DND-41 (cell line): ENCODE data around the gene ANK3.

Experiments
- ATAC-seq: fragments of 200-7000 bp; cut with Tn5 transposase; 3 replicates; pipeline ENCODE4 v1.9.1; 2021; ENCODE audit warnings: low read depth; ENCODE audit not compliant: insufficient read depth
- DNase-seq: peaks from one replicate; pipeline ENCODE4 v3.0.0-alpha.2; 2020
- H2AFZ ChIP-seq: 2 replicates; pipeline ENCODE4 v1.6.0; 2012; ENCODE audit warnings: low read depth, low read length
- H3K27ac ChIP-seq: 2 replicates; pipeline ENCODE4 v1.5.1; 2012; ENCODE audit warnings: low read length, inconsistent platforms
- H3K27me3 ChIP-seq: fragments of 200-600 bp; sonication (generic); 2 replicates; pipeline ENCODE4 v1.6.0; 2012; ENCODE audit warnings: low read length, mild to moderate bottlenecking, inconsistent platforms; ENCODE audit not compliant: insufficient read depth, poor library complexity
- H3K36me3 ChIP-seq: 2 replicates; pipeline ENCODE4 v1.5.1; 2012; ENCODE audit warnings: low read length, inconsistent platforms; ENCODE audit not compliant: insufficient read depth
- H3K4me1 ChIP-seq: 2 replicates; pipeline ENCODE4 v1.5.1; 2012; ENCODE audit warnings: mild to moderate bottlenecking, low read length; ENCODE audit not compliant: insufficient read depth
- H3K4me2 ChIP-seq: 2 replicates; pipeline ENCODE4 v1.6.0; 2012; ENCODE audit warnings: mild to moderate bottlenecking, moderate library complexity, low read length, inconsistent platforms; ENCODE audit not compliant: insufficient read depth
- H3K4me3 ChIP-seq, 2 experiments: fragments of 200-600 bp in 1 of 2; shearing (Covaris generic) in 1 of 2; 2 replicates each; pipeline ENCODE4 v1.5.1; 2012 to 2016; ENCODE audit warnings: inconsistent platforms in 2 of 2, low read length in 2 of 2, mild to moderate bottlenecking in 2 of 2, low read depth in 1 of 2, moderate library complexity in 1 of 2
- H3K79me2 ChIP-seq: 2 replicates; pipeline ENCODE4 v1.6.0; 2012; ENCODE audit warnings: low read length, inconsistent platforms; ENCODE audit not compliant: insufficient read depth
- H3K9ac ChIP-seq: 2 replicates; pipeline ENCODE4 v1.6.0; 2012; ENCODE audit warnings: low read depth, mild to moderate bottlenecking, inconsistent platforms, low read length, moderate library complexity
- H3K9me3 ChIP-seq: 2 replicates; pipeline ENCODE4 v1.5.1; 2012; ENCODE audit warnings: low read length, moderate library complexity, mild to moderate bottlenecking, inconsistent platforms; ENCODE audit not compliant: insufficient read depth, severe bottlenecking
- H4K20me1 ChIP-seq: 2 replicates; pipeline ENCODE4 v1.6.0; 2012; ENCODE audit warnings: low read length; ENCODE audit not compliant: insufficient read depth
- EZH2 ChIP-seq: IDR thresholded peaks from 3 replicates; pipeline ENCODE4 v1.6.1; 2012; ENCODE audit warnings: borderline replicate concordance, low read depth, mild to moderate bottlenecking, moderate library complexity, low read length, inconsistent platforms; ENCODE audit not compliant: severe bottlenecking
- TF ChIP-seq, protein P1 (sequence below): IDR thresholded peaks from 2 replicates; pipeline ENCODE4 v1.5.1; 2012; ENCODE audit warnings: borderline replicate concordance, low read length, moderate library complexity, mild to moderate bottlenecking; ENCODE audit not compliant: poor library complexity, severe bottlenecking; ENCODE audit errors: extremely low read depth

Gene ANK3

GRCh38 chr10:60123668-60124067 is 266.0 kb downstream of the ANK3 start:
- no peaks in the 10 kb centered on the region for H3K27me3 ChIP-seq
- H4K20me1 ChIP-seq = no peaks in the 10 kb centered on the region
- no peak overlapping the region for H3K9ac ChIP-seq
- no peaks in the 10 kb centered on the region for H3K4me1 ChIP-seq
- H3K9me3 ChIP-seq = no peaks in the 10 kb centered on the region
- no peaks in the 10 kb centered on the region for H3K79me2 ChIP-seq
- ATAC-seq (no peak), DNase-seq (no peak)
- no peak overlapping the region for H3K4me3 ChIP-seq
- no peak overlapping the region for H2AFZ ChIP-seq
- H3K36me3 ChIP-seq = no peaks in the 10 kb centered on the region
- no peak overlapping the region for H3K4me2 ChIP-seq
- TF ChIP-seq, protein P1, sequence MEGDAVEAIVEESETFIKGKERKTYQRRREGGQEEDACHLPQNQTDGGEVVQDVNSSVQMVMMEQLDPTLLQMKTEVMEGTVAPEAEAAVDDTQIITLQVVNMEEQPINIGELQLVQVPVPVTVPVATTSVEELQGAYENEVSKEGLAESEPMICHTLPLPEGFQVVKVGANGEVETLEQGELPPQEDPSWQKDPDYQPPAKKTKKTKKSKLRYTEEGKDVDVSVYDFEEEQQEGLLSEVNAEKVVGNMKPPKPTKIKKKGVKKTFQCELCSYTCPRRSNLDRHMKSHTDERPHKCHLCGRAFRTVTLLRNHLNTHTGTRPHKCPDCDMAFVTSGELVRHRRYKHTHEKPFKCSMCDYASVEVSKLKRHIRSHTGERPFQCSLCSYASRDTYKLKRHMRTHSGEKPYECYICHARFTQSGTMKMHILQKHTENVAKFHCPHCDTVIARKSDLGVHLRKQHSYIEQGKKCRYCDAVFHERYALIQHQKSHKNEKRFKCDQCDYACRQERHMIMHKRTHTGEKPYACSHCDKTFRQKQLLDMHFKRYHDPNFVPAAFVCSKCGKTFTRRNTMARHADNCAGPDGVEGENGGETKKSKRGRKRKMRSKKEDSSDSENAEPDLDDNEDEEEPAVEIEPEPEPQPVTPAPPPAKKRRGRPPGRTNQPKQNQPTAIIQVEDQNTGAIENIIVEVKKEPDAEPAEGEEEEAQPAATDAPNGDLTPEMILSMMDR = no peak
- TF ChIP-seq EZH2 = no peak
- no peak overlapping the region for H3K27ac ChIP-seq

DNA sequence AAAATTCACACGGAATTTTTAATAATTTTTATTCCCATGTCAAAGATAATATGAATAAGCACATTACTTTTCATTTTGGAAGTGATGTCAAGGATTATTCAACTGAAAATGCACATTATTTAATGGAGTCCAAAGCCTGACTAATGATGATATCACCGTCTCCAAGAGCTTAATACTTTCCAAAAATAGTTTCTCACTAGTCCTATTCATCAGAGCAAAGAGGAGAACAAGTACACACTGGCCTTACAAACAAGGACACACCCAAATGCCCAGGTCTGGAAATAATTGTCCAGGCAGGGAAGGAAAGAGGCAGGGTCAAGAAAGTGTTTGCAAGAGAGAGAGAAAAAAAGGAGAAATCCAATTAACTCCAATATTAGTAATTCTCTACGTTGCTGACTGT is 266.5 kb downstream of the ANK3 start:
- no peak overlapping the region for H3K9ac ChIP-seq
- no peak overlapping the region for H3K27ac ChIP-seq

GRCh38 chr10:60122190-60122589 is 267.5 kb downstream of the ANK3 start:
- no peaks in the 10 kb centered on the region for H3K27me3 ChIP-seq
- DNase-seq (no peak), ATAC-seq (no peak)
- H3K4me1 ChIP-seq = no peaks in the 10 kb centered on the region
- no peaks in the 10 kb centered on the region for H3K9me3 ChIP-seq
- no peak for TF ChIP-seq EZH2
- TF ChIP-seq, protein P1 = no peak
- no peak overlapping the region for H3K27ac ChIP-seq
- no peak overlapping the region for H3K4me2 ChIP-seq
- no peaks in the 10 kb centered on the region for H3K79me2 ChIP-seq
- no peaks in the 10 kb centered on the region for H4K20me1 ChIP-seq
- H3K9ac ChIP-seq = no peak overlapping the region
- no peak overlapping the region for H3K4me3 ChIP-seq
- H3K36me3 ChIP-seq = no peaks in the 10 kb centered on the region
- no peak overlapping the region for H2AFZ ChIP-seq

More for the DNA sequence above, 266.5 kb downstream of the ANK3 start:
- H3K4me1 ChIP-seq = no peaks in the 10 kb centered on the region
- H3K4me3 ChIP-seq = no peak overlapping the region
- no peaks in the 10 kb centered on the region for H3K36me3 ChIP-seq
- ATAC-seq = no peak
- no peaks in the 10 kb centered on the region for H3K9me3 ChIP-seq
- no peak overlapping the region for H2AFZ ChIP-seq
- H4K20me1 ChIP-seq = no peaks in the 10 kb centered on the region
- H3K79me2 ChIP-seq = no peaks in the 10 kb centered on the region
- no peak overlapping the region for H3K4me2 ChIP-seq
- TF ChIP-seq, protein P1 = no peak
- TF ChIP-seq EZH2 = no peak
- H3K27me3 ChIP-seq = no peaks in the 10 kb centered on the region
- DNase-seq = no peak
